DOHH2 (cell line): ENCODE data around the gene MDM4.
"Not testable (repeated sequence)": the region's sequence is repeated elsewhere in the genome, so short reads cannot be mapped to it uniquely, and the experiment has no call there.

Experiments
- H3F3A ChIP-seq: fragments of 200-600 bp; sonication (generic), shearing (Covaris generic); 2 replicates; pipeline ENCODE4 v1.6.0; 2016; ENCODE audit warnings: antibody characterized with exemption, mild to moderate bottlenecking; ENCODE audit not compliant: control insufficient read depth, insufficient read depth
- H3K27ac ChIP-seq: fragments of 200-600 bp; sonication (generic); 2 replicates; pipeline ENCODE4 v1.5.1; 2014; ENCODE audit warnings: low read depth, mild to moderate bottlenecking, low read length, moderate library complexity
- H3K27me3 ChIP-seq: fragments of 200-600 bp; sonication (generic); 2 replicates; pipeline ENCODE4 v1.6.1; 2014; ENCODE audit warnings: mild to moderate bottlenecking, low read length, mixed read lengths; ENCODE audit not compliant: control insufficient read depth
- H3K36me3 ChIP-seq: fragments of 200-600 bp; sonication (generic); 2 replicates; pipeline ENCODE4 v1.6.1; 2014; ENCODE audit warnings: mild to moderate bottlenecking, low read length, moderate library complexity, mixed read lengths; ENCODE audit not compliant: control insufficient read depth
- H3K4me1 ChIP-seq: fragments of 200-600 bp; sonication (generic); 2 replicates; pipeline ENCODE4 v1.6.1; 2014; ENCODE audit warnings: mild to moderate bottlenecking, low read length, mixed read lengths; ENCODE audit not compliant: control insufficient read depth
- H3K4me2 ChIP-seq: fragments of 200-600 bp; sonication (generic); 2 replicates; pipeline ENCODE4 v1.6.0; 2014; ENCODE audit warnings: mild to moderate bottlenecking, low read length, moderate library complexity
- H3K4me3 ChIP-seq: fragments of 200-600 bp; sonication (generic); 2 replicates; pipeline ENCODE4 v1.5.1; 2014; ENCODE audit warnings: mild to moderate bottlenecking, low read length, mixed read lengths
- H3K79me2 ChIP-seq: fragments of 200-600 bp; sonication (generic); 2 replicates; pipeline ENCODE4 v1.6.1; 2014; ENCODE audit warnings: mild to moderate bottlenecking, low read length, mixed read lengths; ENCODE audit not compliant: control insufficient read depth
- H3K9me2 ChIP-seq: fragments of 200-600 bp; sonication (generic); replicated peaks from 2 replicates; pipeline ENCODE4 v1.6.1; 2014; ENCODE audit warnings: mild to moderate bottlenecking, low read length, mixed read lengths; ENCODE audit not compliant: control insufficient read depth
- H3K9me3 ChIP-seq: fragments of 200-600 bp; sonication (generic); 2 replicates; pipeline ENCODE4 v1.6.1; 2014; ENCODE audit warnings: antibody characterized with exemption, low read length, mixed read lengths; ENCODE audit not compliant: control insufficient read depth, insufficient read depth
- H4K20me1 ChIP-seq: fragments of 200-600 bp; sonication (generic); 2 replicates; pipeline ENCODE4 v1.6.0; 2014; ENCODE audit warnings: low read depth, mild to moderate bottlenecking, antibody characterized with exemption, low read length, moderate library complexity; ENCODE audit not compliant: control insufficient read depth, insufficient read depth
- CTCF ChIP-seq: fragments of 200-600 bp; sonication (generic); IDR thresholded peaks from one replicate; pipeline ENCODE4 v1.5.1; 2014; ENCODE audit warnings: antibody characterized with exemption, mild to moderate bottlenecking, low read depth, low read length; ENCODE audit not compliant: poor library complexity, severe bottlenecking
- EZH2phosphoT487 ChIP-seq: fragments of 200-600 bp; sonication (generic); IDR thresholded peaks from 2 replicates; pipeline ENCODE4 v1.6.1; 2017; ENCODE audit warnings: borderline replicate concordance, mild to moderate bottlenecking, antibody characterized with exemption, low read length, moderate library complexity, mixed read lengths

The MDM4 gene

GRCh38 chr1:204556458-204557052 lies 40.3 kb downstream of the MDM4 start:
- no peaks in the 10 kb centered on the region for H3K27me3 ChIP-seq
- peaks cover 70% of the 10 kb centered on the region for H3K79me2 ChIP-seq
- TF ChIP-seq EZH2phosphoT487 = no peak
- no peak for TF ChIP-seq CTCF
- H3K9me3 ChIP-seq = no peaks in the 10 kb centered on the region
- H4K20me1 ChIP-seq = peaks cover 3% of the 10 kb centered on the region; the same call in 1 of the 2 replicates
- peak overlapping the region; percentile 39 for H3K27ac ChIP-seq
- peaks cover 83% of the 10 kb centered on the region for H3K4me1 ChIP-seq
- H3K4me2 ChIP-seq = peak overlapping the region; percentile 25
- no peaks in the 10 kb centered on the region for H3K9me2 ChIP-seq
- peaks cover 32% of the 10 kb centered on the region for H3F3A ChIP-seq
- peaks cover 83% of the 10 kb centered on the region for H3K36me3 ChIP-seq
- H3K4me3 ChIP-seq = peak overlapping the region; percentile 5; the same call in 1 of the 2 replicates

DNA sequence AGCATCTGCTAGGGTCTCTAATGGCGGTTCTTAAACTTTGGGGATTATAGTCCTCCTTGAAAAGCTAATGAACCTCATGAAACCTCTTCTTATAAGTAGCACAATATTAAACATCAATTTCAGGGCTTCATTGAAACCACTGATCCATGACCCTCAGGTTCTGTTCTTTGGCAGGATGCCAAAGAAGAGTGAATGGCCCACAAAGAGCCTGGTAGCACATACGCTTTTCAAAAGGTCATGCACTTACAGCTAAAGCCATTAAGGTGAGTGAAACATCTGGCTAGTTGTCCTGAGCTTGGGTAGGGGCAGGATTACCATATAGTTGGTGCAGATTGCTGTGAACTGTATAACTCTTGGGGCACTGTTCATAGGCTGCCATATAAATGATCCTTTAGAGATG lies 42.3 kb downstream of the MDM4 start:
- Histone ChIP-seq H4K20me1 (peaks cover 3% of the 10 kb centered on the region; the same call in 1 of the 2 replicates), H3K79me2 (peaks cover 59% of the 10 kb centered on the region), H3K27me3 (no peaks in the 10 kb centered on the region), H3K27ac (peak overlapping the region; percentile 85), H3K9me3 (no peaks in the 10 kb centered on the region), H3K4me2 (peak overlapping the region; percentile 55), H3K4me3 (peak overlapping the region; percentile 40), H3K4me1 (peaks cover 98% of the 10 kb centered on the region), H3F3A (peaks cover 41% of the 10 kb centered on the region), H3K36me3 (peaks cover 87% of the 10 kb centered on the region), H3K9me2 (no peaks in the 10 kb centered on the region)
- no peak for TF ChIP-seq EZH2phosphoT487
- TF ChIP-seq CTCF = no peak

GRCh38 chr1:204560002-204560401 lies 43.8 kb downstream of the MDM4 start:
- Histone ChIP-seq H3K36me3 (peaks cover 76% of the 10 kb centered on the region), H3K4me1 (peaks cover 99% of the 10 kb centered on the region), H3K79me2 (peaks cover 47% of the 10 kb centered on the region), H3F3A (peaks cover 52% of the 10 kb centered on the region), H3K4me2 (peak overlapping the region; percentile 55), H3K27ac (peak overlapping the region; percentile 85), H3K4me3 (peak overlapping the region; percentile 40)
- not testable (repeated sequence) for H4K20me1 ChIP-seq, H3K9me2 ChIP-seq, H3K27me3 ChIP-seq, H3K9me3 ChIP-seq

DNA sequence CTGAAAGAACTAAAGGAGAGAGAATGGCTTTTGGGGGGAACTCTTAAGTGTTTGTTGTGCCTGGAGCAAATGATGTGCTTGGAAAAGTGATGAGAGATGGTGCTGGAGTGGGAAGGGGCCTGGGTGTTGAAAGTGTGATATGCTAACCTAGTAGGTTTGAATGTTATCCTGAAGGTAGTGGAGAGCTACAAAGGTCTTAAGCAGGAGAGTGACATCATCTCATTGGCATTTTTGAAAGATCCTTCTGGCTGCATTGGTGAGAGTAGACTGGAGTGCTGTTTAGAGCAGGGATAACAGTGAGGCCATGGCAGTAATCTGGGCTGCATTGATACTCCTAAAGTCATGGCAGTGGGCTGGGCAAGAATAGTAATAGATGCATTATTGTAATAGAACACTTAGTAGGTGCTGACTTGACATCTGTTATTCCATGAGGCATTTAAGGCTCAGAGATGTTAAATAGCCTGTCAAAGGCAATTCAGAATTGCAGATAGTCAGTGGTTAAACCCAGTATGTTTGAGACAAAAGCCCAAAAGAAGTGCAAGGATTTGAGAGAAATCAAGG lies 44.5 kb downstream of the MDM4 start:
- H3K9me2 ChIP-seq = no peaks in the 10 kb centered on the region
- H3K27ac ChIP-seq = peak overlapping the region; percentile 85
- peaks cover 5% of the 10 kb centered on the region; the same call in 1 of the 2 replicates for H4K20me1 ChIP-seq
- peak overlapping the region; percentile 55 for H3K4me2 ChIP-seq
- peaks cover 100% of the 10 kb centered on the region for H3K4me1 ChIP-seq
- H3K4me3 ChIP-seq = 0 out of 2 replicates have a peak overlapping the region, but pooled peaks have one; percentile 23
- peaks cover 79% of the 10 kb centered on the region for H3K36me3 ChIP-seq
- peaks cover 46% of the 10 kb centered on the region for H3K79me2 ChIP-seq
- TF ChIP-seq EZH2phosphoT487 (no peak), CTCF (no peak)
- H3K9me3 ChIP-seq = no peaks in the 10 kb centered on the region
- peaks cover 58% of the 10 kb centered on the region for H3F3A ChIP-seq
- no peaks in the 10 kb centered on the region for H3K27me3 ChIP-seq
